GM12864 (cell line): ENCODE measurements around the gene LPP.

ENCODE experiments used
- DNase-seq: peaks from one replicate; pipeline ENCODE4 v3.0.0-alpha.2; 2011; ENCODE audit warnings: low read depth
- H3K4me3 ChIP-seq: 2 replicates; pipeline ENCODE4 v1.5.1; 2011; ENCODE audit warnings: mild to moderate bottlenecking, low read depth, low read length, control low read depth
- TF ChIP-seq, protein P1 (sequence below): IDR thresholded peaks from 2 replicates; pipeline ENCODE4 v1.5.1; 2011; ENCODE audit warnings: low read depth, mild to moderate bottlenecking, moderate library complexity, low read length, control low read depth, inconsistent platforms; ENCODE audit errors: missing control alignments

Gene LPP

DNA sequence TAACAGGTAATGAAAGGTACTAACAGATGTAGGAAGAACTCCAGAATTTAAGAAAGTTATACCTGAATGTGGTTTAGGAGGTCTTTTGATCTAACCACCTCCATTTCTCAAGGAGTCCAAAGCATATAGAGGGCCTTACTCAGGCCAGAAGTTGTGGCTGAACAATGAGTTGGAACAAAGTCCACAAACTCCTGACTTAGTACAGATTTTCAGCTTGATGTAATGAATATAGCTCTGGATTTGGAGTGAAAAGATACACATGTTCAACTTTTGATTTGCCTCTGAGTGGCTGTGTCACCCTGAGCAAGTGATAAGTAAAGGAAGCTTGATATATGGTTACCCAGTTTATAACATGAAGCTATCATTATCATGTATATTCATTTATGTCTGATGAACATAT lies 390.1 kb downstream of the LPP start:
- H3K4me3 ChIP-seq, result no peak overlapping the region
- TF ChIP-seq, protein P1, sequence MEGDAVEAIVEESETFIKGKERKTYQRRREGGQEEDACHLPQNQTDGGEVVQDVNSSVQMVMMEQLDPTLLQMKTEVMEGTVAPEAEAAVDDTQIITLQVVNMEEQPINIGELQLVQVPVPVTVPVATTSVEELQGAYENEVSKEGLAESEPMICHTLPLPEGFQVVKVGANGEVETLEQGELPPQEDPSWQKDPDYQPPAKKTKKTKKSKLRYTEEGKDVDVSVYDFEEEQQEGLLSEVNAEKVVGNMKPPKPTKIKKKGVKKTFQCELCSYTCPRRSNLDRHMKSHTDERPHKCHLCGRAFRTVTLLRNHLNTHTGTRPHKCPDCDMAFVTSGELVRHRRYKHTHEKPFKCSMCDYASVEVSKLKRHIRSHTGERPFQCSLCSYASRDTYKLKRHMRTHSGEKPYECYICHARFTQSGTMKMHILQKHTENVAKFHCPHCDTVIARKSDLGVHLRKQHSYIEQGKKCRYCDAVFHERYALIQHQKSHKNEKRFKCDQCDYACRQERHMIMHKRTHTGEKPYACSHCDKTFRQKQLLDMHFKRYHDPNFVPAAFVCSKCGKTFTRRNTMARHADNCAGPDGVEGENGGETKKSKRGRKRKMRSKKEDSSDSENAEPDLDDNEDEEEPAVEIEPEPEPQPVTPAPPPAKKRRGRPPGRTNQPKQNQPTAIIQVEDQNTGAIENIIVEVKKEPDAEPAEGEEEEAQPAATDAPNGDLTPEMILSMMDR, result no peak
- DNase-seq, result no peak

DNA sequence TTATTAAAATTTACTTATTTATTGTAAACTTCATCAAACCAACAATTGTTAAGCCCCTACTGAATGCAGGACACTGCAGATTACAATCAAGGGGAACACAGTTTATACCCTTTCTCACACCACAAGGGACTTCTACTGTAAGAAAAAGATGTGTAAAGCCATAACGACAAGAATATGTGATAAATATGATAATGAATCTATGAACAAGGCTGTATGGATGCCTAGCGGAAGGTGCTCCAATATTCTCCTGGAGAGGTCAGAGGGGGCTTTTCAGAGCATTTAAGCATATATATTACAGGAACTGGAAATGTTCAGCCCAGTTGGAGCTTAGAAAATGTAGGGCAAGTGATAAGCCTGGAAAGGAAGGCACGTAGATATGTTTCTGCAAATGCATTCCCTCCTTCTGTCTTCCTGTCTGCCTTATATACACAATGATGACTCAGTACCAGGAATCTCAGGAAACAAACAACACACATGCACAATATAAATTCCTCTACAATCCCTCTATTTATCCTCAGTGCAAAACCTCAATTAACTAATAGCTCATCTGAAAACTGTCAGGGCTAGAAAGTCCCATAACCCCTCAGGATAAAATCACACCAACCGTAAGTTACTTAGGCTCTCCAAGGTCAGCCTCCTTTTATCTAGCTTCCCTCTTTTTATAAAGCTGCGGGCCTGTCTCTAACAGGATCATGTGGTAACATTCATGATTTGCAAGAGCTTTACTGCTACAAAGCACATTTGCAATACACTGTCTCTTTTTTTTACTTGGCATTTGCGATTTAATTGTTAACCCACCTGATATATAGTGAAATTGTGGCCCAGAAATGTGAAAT lies 393.1 kb downstream of the LPP start:
- DNase-seq, result no peak
- TF ChIP-seq, protein P1, result no peak
- no peak overlapping the region for H3K4me3 ChIP-seq

DNA sequence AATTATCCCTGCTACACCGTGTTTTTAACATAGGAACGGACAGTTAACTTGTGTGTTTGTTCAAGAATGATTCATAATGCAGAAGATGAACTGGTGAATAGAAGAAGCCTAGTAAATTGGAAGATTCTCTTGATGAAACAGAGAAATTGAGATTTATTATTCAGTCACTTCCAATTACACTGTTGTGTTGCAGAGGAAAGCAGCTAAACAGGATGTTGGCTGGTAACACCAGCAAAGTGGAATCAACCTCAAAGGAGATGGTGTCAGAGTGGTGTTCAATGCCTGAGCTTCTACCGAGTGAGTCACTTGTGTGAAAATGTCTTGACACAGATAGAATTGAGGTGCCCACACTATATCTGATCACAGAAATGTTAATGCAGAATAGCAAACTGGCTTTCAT lies 399.6 kb downstream of the LPP start:
- TF ChIP-seq, protein P1, result no peak
- H3K4me3 ChIP-seq, result no peak overlapping the region
- no peak for DNase-seq

DNA sequence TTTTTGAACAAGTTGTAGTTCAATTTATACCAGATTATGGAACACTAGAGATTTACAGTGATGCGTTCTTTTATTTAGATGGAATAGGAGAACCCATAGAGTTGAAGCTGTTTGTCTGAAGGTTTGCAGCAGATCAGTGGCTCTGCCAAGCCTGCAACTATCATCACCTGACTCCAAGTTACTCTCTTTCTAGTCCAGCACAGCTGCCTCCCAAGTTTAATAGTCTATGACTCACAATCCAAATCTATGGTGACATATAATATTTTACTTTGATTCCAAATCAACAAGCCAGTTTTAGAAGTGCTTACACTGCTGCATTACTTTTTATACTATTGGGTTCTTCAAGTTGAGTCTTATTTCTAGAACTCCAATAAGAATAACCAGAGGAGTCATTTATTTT lies 400.4 kb downstream of the LPP start:
- DNase-seq, result no peak
- TF ChIP-seq, protein P1, result no peak
- no peak overlapping the region for H3K4me3 ChIP-seq

DNA sequence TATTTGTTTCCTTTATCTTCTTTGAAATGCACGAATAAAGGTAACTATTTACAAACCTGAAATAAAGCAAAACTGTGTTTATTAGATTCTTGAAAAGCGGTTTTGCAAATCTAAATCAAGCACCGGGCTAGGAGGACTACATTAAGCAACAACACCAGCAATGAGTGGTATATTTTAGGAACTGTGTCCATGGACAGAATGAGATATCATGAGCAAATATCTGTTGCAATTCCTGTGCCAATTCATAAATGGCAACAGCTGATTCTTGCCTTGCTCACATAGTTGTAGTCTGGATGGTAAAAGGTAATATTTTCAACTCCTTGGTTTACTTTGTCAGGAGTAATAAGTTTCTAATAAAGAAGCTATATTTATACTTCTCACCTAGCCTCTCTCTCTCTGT lies 403.3 kb downstream of the LPP start:
- H3K4me3 ChIP-seq, result no peak overlapping the region
- DNase-seq, result no peak
- TF ChIP-seq, protein P1, result no peak

DNA sequence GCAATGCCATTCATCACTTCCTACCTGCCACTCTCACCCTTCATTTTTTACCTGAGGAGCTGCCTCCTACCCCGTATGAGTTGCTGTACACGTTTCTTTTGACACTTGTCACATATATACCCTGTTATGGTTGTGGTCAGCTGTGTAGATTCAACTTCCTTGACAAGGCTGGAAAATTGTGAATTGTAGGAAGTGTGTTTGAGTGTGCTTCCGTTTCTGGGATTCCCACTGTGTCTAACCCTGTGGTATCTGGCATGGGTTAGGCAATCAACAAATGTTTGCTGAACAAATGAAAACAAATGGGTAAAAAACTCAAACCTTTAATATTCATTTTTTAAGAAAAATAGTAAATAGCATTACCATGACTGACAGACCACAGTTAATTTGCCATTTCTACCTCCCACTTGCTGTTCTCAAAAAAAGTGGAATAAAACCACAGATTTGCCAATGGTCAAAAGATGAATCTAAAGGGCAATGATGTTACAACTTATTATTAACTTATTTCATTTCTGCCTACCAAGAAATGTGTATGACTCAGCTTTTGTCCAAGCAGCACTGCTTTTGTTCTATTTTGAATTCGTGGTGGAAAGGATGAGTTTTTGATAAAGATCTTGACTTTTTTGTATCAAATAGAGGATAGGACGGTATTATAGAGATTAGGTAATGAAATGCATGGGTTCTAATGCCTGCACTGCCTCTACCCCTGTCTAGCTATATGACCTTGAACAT lies 404.6 kb downstream of the LPP start:
- no peak for DNase-seq
- H3K4me3 ChIP-seq, result no peak overlapping the region
- TF ChIP-seq, protein P1, result no peak
